ENCODE measurements around the gene EIF2S2. TPM values are rescaled to one million over a fixed set of nuclear protein-coding genes. Genes with fewer than 3 reads are reported as not detected.

EIF2S2 gene
- total RNA-seq, 2 donors from 2014 or later: 45.0 to 50.2 TPM

DNA sequence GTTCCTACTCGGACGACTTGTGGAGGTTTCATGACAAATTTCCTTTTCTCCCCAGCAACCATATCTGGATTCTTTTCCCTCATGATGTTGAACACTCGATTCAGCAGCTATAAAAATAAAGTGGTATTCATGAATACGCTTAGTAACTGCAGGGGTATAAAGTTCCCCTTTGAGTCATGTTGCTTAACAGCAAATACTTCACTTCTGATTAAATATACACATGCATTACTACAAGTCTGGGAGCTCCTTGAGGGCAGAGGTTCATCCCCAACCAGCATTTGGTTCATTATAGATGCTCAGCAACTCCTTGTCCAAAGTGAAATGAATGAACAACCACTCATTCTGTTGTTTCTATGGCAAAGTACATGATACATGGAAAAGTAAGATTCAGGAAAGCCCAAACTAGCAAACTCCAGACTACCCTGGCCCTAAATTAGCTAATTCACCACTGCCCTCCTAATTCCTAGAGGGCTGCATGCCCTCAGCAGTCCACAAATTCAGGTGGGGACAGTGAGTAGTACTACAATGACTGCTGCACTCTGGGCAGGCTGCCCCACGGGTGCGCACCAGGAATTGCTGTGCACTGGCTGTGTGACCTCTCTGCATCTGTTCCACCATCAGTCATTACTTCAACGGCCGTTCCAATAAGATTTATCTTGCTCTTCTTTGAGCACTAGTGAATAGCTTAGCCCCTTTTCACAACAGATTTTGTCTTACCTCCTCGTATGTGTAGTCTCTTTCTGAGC, 15.2 kb downstream of the EIF2S2 start:
- no peak for DNase-seq (ENCODE audit: low spot score)
- intact Hi-C loops (cut with DNase I): no loop called here

DNA sequence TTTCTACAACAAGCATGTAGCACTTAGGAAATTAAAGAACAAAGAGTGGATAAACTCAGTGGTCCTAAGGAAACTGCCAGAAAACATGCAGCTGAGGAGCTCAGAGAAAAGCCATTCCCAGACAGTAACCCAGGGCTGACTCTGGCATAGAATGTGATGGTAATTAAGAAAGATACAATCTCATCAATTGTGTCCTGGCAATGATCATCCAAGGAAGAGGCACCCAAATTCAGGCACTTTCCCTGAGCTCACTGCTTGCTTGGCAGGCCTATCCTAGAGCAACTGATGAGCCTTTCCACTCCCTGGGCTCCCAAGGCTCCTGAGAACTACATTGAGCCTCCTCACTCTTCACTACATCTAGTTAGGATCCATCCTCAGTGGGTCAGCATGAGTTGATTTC, 16.2 kb downstream of the EIF2S2 start:
- intact Hi-C loops (cut with DNase I): no loop called here
- no peak for DNase-seq (ENCODE audit: low spot score)

DNA sequence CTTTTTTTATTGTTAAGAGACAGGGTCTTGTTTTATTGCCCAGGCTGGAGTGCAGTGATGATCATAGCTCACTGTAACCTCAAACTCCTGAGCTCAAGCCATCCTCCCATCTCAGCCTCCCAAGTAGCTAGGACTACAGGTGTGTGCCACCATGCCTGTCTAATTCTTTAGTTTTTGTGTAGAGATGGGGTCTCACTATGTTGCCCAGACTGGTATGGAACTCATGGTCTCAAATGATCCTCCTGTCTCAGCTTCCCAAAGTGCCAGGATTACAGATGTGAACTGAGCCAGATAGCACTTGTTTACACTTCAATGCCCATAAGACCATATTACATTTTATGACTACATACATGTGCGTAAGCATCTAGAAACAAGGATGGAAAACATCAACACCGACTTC, 18.1 kb downstream of the EIF2S2 start:
- DNase-seq (ENCODE audit: low spot score): no peak
- intact Hi-C loops (cut with DNase I): no loop called here

DNA sequence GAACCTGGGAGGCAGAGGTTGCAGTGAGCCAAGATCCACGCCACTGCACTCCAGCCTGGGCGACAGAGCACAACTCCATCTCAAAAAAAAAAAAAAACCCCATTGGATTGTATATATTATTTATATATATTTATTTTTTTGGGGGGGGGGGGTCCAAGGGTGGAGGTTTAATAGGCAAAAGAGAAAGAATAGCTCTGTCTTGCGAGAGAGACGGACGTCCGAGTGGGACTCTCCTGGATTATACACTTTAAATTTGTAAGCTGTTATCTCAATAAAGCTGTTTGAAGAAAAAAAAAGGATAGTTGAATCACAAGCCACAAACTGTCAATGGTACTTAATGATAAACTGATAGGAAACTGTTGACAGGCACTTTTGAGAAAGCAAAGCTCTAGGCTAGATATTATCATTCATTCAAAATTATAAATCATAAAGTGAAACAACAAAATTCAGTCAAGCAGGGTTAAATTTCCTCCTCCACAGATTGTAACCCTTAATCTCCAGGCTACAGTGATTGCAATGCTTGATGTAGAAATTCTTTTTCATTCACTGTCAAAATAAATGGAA, 20.3 kb downstream of the EIF2S2 start:
- no peak for DNase-seq (ENCODE audit: low spot score)
- intact Hi-C loops (cut with DNase I): no loop called here

DNA sequence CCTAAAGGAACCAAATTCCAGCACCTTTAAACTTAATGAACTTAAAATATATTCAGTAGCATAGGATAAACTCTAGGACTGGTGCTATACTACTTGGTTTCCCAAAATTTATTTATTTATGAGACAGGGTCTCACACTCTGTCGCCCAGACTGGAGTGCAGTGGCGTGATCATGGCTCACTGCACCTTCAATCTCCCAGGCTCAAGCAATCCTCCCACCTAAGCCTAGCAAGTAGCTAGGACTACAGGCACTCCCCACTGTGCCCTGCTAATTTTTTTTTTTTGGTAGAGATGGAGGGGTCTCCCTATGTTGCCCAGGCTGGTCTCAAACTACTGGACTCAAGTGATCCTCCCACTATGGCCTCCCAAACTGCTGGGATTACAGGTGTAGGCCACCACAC, 21.4 kb downstream of the EIF2S2 start:
- DNase-seq (ENCODE audit: low spot score): no peak
- intact Hi-C loops (cut with DNase I): no loop called here

DNA sequence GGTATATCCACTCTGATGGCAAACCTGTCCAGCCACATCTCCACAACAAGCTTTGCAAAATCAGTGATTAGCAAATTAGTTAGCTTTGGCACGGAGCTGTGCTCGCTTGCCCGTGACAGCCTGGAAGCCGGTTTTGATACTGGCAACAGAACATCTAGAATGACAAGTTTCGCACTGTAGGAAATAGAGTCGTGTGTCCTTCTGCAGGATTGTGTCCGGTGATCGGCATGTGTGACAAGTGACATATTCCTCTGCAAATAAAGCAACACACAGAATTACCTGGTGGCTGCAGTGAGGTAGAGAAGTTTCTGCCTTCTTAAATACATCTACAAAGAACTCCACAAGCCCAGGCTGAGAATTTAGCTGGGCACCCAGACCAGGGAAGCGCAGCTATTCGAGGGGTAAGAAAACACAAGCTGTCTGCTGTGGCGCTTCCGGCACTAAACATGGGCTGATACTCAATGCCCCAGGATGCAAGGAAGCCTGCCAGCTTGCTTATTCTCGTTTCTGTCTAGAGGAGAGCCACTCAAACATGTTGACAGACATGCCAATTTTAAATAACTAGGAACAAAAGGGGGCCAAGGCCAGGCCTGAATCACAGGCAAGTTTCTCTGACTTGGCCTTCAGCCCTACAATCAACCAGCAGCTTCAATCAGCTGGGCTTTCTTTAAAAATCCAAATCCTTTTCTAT, 22.2 kb downstream of the EIF2S2 start:
- intact Hi-C loops (cut with DNase I): no loop called here
- DNase-seq (ENCODE audit: low spot score): no peak

DNA sequence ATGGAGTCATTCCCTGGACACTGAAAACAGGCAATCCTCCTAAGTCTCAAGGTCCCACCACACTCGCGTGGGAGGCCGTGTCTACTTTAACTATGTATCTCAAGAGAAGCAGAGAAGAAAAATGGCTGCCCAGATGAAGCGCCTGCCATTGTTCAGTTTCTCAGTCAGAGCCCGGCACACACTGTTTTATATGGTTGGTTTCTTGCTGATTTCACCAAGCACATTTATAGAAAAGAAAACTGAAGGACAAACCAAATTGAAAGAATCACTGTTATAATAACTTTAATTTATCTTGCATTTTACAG, 22.9 kb downstream of the EIF2S2 start:
- no peak for DNase-seq (ENCODE audit: low spot score)

DNA sequence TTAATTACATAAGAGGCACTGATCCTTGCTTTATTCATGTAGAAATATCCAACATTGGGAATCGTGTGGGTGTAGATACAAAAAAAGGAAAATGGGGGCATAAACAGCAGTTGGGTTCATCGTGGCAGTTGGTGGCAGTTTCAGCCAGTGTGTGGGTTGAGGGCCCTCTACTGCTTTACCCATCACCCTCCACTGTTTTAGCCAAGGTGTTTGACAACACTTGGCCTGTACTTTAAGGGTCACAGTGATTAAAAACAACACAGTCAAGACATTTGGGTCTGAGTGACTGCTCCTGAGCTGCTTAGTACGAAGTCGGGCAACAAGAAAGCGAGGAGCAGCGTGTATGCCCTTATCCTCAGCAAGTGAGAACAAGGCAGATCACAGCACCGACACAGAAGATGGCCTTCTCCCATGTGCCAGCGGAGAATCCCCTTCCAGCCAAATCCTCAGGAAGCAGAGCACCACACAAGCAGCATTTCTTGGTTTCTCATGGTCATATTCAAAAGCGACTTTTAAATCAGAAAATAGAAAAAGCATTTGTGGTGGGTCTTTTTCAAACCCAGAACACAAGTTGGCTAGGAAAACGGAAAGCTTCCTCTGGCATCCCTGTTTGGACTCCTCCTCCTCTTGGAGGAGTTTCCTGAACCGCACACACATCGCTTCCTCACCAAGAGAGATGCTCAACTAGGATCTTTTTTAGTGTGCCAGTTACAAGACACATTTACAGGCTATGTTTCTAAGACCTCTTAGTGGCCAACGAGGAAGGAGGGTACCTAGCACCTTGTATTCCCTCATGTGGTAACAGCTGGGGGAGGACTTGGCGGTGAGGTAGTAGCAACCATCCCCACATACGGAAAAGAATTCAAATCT, 23.5 kb downstream of the EIF2S2 start:
- intact Hi-C loops (cut with DNase I): no loop called here
- DNase-seq (ENCODE audit: low spot score): no peak

More for the DNA sequence above, 22.9 kb downstream of the EIF2S2 start:
- intact Hi-C loops (cut with DNase I): no loop called here

DNA sequence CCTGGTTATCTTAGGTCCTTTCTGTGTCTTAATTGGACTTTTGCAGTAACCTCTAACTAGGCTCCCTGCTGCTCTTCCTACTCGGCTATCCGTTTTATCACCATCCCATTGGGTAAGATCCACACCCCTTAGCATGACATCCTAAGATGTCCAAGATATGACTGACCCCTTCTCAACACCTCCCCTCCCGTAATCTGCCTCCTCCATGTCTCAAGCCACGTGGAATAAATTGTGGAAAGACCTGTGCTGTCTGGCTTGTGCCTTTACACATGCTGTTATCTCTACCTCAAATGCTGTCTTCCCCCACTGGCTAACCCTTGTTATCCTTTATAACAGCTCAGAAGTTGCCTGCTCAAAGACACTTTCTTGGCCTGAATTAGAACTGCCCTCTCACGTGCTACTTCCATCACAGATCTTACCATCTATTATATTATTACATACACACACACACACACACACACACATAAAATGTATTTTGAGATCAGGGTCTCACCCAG, 26.5 kb downstream of the EIF2S2 start:
- no peak for DNase-seq (ENCODE audit: low spot score)
- intact Hi-C loops (cut with DNase I): no loop called here

DNA sequence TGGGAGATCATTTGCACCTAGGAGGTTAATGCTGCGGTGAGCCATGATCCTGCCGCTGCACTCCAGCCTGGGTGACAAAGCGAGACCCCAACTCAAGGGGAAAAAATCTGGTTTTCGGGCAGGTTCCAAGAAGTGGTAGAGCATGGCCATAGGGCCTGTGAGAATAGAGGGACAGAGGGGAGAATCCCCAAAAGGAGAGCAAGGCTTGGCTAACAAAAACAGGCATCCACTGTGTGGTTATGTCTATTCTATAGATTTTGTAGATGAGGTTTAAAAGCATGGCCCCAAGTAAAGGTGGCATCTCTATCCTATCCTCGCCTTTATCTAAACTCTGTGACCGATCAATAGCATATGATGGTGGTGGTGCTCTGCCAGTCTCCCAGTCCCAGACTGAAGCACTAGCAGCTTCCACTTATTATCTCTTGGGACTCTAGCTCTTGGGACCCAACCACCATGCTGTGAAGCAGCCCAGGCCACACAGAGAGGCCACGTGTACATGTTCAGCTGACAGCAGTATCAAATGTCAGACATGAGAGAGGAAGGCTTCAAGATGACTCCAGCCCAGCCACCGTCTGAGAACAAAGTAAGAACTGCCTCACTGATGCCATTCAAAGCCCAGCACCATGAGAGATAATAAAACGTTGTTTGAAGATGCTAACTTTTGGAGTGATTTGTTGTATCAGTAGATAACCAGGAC, 27.7 kb downstream of the EIF2S2 start:
- DNase-seq (ENCODE audit: low spot score): no peak
- intact Hi-C loops (cut with DNase I): no loop called here

DNA sequence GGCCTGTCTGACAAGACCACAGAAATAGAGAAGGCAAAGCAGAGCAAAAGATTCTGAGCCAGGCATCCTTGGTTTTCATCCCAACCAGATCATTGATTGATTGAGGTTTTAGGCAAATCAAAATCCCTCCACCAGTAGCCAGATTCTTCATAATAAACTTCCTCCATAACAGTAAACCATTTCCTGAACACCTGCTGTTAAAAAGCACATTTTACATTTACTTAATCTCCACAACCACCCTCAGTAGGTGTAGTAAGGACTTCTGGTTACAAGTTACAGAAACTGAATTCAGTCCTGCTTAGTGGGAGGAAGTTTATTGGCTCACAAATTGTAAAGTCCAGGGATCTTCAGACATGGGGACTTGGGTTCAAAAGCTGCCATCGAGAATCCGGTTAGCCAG, 28.3 kb downstream of the EIF2S2 start:
- intact Hi-C loops (cut with DNase I): no loop called here
- no peak for DNase-seq (ENCODE audit: low spot score)

DNA sequence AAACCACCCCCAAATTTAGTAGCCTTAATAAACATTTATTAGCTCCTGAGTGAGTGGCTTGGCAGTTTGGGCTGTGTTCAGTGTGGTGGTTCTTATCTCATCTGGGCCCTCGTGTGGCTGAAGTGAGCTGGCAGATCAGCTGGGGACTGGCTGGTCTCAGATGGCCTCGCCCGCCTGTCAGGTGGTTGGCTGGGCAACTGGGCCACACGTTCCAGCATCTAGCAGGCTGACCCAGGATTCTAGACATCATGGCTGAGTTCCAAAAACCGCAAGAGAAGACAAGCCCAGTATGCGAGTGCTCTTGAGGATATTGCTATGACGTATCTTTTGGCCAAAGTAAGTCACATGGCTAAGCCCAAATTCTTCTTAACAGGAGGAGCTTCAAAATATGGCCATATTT, 28.9 kb downstream of the EIF2S2 start:
- intact Hi-C loops (cut with DNase I): no loop called here
- DNase-seq (ENCODE audit: low spot score): peak; percentile 92

DNA sequence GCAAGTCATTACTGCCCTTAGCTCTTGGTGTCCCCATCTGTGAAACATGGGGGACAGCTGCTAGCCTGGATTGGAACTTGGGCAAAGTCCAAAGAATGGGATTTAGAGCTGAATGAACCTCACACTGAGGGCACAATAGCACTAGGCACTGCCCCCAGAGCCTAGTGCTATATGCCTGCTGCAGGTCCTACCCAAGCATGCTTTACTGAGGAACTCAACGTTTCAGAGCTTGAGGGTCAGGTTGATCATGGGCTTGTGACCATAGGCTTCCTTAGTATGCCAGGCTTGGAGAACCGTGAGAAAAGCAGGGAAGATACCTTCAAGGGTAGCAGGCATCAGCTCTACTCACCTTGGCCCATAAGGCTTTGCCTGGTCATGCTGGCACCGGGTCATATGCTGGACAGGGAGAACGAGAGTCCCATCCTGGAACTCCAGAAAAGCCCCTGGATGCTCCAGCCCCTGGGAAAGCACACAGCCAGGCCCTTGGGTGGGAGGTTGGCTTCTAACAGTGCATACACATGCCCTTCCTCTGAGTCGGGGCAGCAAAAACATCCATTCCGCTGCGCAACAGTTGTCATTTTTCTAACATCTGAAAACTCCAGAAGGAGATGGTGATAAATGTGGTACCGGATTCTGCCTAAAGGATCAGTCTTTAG, 29.7 kb downstream of the EIF2S2 start:
- intact Hi-C loops (cut with DNase I): no loop called here

DNA sequence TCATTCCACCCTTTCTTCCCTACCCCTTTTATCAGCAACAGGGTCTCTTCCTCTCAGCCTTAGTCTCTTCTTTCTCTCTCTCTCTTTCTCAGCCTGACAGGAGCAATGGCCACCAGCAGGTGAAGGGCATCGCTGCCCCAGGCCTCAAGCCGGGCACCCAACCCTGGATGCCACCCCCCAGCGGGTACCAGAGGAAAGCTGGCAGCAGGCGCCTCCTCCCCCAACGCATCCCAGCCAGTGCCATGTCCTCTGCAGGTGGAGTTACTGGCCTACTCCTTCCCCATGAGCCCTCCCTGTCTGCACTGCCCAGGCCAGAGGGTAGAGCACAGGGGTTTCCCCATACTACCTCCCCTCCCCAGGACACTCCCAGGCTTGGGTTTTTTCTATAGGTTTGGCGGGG, 32.2 kb downstream of the EIF2S2 start:
- intact Hi-C loops (cut with DNase I): no loop called here
- DNase-seq (ENCODE audit: low spot score): no peak

More for the DNA sequence above, 29.7 kb downstream of the EIF2S2 start:
- DNase-seq (ENCODE audit: low spot score): no peak

DNA sequence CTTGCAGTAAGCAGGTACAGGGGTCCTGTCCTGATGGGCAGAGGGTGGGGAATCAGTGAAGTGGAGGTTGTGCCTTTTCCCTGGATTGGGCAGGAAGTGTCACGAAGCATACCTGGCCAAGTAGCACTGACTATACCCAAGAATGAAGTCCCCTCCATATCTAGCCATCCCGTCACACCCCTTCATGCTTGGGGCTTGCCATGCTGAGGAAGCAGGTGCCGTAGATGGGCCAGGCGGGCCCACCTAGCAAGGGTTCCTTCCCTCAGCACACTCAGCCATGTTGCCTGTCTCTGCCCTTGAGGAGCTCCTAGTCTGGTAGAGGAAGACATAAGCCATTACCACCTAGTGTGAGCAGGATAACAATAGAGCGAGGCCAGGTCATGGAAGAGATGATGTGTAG, 33.5 kb downstream of the EIF2S2 start:
- DNase-seq (ENCODE audit: low spot score): no peak
- intact Hi-C loops (cut with DNase I): no loop called here

DNA sequence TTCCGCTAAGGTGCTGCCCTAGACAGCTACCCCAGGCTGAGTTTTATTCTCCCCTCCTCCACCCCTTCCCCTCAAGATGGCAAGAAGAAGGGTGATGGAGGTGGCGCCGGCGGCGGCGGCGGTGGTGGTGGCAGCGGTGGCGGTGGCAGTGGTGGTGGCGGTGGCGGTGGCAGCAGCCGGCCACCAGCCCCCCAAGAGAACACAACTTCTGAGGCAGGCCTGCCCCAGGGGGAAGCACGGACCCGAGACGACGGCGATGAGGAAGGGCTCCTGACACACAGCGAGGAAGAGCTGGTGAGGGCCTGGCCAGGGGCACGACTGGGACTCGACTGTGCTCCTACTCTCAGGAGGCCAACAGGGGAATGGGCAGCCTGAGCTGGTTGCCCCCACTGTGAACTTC, 35.1 kb downstream of the EIF2S2 start:
- DNase-seq (ENCODE audit: low spot score): no peak
- intact Hi-C loops (cut with DNase I): loop anchor here in 1 of 2 donors (1.0 kb wide), 2 partner anchors 10 to 25 kb away; no protein-coding TSS in a partner anchor

DNA sequence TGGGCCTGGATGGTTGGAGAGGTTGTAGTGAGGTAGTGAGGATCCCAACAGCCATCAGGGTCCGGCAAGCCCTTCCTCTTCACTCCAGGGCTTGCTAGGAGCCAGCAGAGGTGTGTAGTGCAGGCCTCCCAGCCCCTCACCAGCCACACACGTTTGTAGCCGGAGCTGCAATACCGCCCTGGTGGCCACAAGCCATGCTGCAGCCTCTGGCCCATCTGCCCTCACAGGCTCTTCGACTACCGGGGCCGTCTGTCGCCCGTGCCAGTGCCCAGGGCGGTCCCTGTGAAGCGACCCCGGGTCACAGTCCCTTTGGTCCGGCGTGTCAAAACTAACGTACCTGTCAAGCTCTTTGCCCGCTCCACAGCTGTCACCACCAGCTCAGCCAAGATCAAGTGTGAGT, 36.4 kb downstream of the EIF2S2 start:
- DNase-seq (ENCODE audit: low spot score): no peak
- intact Hi-C loops (cut with DNase I): no loop called here

DNA sequence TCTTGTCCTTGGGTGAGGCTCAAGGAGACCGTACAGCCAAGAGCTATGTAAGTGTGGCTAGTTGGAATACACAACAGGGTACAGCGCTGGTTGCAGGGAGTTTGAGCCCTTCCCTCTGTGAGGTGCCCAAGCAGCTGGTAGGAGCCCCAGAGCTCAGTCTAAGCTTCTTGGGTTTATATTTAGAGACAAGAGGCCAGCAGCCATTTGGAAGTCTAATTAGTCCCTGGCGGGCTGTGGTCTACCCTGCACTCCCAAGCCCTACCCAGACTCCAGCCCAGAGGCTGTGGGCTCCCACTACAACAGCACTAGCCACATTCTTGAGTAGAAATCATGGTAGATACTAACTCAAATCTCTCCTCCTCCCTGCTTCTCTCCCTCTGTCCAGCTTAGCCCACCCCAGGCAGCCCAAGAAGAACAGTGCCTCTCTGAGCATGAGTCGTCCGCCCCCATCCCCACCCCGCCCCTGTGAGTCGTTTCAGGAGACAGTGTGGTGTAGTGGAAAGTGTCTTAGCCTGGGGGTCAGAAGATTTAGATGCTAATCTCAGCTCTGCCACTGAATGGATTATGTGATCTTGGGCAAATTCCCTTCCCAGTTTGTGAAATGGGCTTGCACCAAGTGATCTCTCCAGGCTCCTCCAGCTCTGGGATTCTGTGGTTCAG, 37.8 kb downstream of the EIF2S2 start:
- intact Hi-C loops (cut with DNase I): no loop called here
- DNase-seq (ENCODE audit: low spot score): no peak
